Embryonic facial prominence (tissue), 1 donor: ENCODE results near the gene KIAA0586.
A peak's percentile ranks its signal among the peaks of the same experiment; 100 is the strongest.
"Not testable (repeated sequence)": the region's sequence is repeated elsewhere in the genome, so short reads cannot be mapped to it uniquely, and the experiment has no call there.

Experiments used
- DNase-seq: peaks from one replicate; pipeline ENCODE4 v3.0.0-alpha.2; 2016; ENCODE audit errors: extremely low spot score

The KIAA0586 gene

DNA sequence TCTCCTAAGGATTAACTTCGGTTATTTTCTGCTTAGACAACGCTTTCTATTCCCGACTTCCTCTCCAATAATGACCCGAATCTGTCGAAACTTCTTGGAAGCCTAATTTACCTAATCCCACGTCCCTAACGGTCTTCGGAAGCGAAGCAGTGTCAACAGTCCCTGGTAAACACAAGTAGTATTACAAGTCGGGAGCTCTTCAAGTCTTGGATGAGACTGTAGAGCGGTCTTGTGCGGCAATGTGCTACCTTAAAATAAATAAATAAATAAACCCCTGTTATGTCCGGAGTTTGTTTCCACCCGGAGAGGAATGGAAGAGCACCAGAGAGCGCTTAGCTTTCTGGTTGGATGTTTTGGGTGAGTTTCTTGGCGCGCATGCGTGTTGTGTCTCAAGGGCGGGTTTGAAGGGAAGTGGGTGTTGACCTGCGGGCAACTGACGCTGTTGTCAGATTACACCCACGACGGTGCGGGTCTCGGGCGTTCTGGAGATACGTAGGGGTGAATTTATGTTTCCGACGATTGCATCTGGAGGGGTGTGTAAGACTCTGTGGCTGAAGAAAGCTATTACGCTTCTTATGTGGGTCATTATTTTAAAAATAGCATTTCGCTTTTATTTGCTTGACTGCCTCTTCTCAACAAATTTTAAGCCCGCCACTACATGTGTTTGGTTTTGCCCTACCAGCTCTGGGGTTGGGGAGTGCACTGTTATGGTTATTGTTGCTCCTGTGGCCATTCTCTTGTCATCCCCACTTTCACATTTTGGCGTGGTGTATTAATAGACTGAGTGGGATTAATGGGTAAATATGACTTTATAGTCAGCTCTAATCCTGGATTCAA, at the start of gene KIAA0586, which contains the start of gene TIMM9:
KIAA0586 (plus strand) TSS at position 439 of the 837 bp plus-strand sequence. CDS start 546 bp downstream, outside the sequence.
TIMM9 (minus strand) TSS at position 251 of the 837 bp plus-strand sequence. CDS start 15,586 bp downstream, outside the sequence.
- peak; percentile 98 for DNase-seq

DNA sequence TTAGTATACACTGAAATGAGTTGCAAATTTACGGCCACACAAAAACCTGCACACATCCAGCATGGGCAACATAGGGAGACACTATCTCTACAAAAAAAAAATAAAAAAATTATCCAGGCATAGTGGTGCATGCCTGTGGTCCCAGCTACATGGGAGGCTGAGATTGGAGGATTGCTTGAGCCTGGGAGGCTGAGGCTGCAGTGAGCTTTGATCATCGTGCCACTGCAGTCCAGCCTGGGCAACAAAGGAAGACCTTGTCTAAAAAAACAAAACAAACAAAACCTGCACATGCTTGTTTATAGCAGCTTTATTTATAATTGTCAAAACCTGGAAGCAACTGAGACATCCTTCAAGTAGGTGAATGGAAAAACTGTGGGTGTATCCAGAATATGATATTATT, 36.7 kb upstream of the KIAA0586 start:
- no peak for DNase-seq

DNA sequence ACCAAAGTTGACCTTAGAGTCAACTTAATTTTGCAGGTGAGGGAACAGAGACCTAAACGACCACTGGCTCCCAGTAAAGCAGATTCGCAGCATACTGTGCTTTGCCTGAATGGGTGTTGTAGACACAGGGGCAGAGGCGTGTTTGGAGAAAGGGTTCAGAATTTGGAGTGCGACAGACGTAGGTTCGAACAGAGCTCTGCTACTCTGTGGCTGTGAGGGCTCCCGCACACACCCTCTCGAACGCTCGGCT, 32.0 kb upstream of the KIAA0586 start:
- DNase-seq = no peak

DNA sequence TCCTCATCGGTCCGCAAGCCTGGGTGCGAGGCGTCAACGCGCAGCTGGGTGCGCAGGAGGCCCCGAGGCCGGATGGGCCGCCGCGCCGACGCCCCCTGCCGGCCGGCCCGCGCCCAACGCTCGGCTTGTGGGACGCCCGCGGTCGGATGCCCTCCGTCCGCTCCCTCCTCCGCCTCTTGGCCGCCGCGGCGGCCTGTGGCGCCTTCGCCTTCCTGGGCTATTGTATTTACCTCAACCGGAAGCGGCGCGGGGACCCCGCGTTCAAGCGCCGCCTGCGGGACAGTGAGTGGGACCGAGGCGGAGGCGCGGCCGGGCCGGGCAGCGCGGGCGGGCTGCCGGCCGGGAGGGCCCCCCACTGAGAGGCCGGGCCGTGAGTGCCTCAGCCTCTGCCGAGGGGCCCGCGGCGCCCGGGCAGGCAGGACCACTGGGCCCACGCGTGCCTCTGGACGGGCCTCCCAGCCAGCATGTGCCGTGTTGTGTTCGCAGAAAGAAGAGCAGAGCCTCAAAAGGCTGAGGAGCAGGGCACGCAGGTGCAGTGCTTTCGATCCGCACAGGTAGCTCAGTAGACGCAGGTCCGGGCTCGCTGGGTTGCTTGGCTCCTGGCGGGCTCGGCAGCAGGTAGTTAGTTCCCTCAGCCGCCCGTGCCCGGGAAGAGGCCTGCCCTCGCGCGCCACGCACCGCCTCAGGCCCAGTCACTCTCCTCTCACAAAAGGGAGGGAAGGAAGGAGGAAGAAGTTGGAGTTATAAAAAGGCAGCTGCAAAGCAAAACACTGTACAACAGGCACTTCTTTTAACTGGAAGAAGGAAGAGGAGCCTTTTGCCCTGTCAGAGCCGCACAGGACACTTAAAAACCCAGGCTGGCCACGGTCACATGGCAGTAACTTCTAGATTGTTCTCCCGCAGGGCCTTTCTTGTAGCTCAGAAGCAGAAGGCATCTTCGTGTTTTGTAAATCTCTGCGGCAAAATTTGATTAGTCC, 31.4 kb upstream of the KIAA0586 start, which contains the start of gene TOMM20L:
TOMM20L (plus strand) TSS at position 119 of the 977 bp plus-strand sequence; CDS start at position 147, 28 bp downstream.
- DNase-seq = peak; percentile 7

DNA sequence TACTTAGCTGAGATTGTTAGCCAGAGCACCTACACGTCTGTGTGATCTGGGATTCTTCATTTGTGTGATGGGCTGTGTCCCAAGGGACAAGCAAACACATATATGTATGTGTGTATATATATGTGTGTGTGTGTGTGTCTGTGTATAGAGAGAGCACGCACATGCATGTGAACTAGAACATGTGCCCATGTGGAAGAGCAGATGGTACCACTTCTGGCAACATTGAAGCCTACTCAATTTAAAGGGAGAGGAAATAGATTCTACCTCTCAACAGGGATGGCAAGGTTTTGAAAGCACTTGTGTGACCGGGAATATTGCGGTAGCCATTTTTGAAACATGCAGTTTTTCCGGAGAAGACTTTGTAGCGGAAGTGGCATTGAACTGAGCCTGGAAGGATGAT, 30.4 kb upstream of the KIAA0586 start:
- DNase-seq = no peak

DNA sequence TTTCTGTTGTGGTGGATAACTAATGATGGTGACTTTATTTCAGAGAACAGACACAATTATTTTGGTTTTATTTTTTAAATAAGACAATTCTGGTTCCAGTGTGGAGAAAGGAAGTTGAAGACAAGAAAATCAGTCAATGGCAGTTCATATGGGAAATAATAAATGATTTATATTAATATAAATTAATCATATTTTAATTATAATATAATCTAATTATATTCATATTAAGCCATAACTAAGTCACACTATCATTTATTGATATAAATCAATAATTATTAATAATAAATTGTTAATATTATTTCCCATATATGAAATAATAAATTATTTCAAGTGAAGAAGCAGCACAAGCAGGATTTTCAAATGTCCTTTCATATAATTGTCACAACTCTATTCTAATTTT, 29.0 kb upstream of the KIAA0586 start:
- DNase-seq = no peak

DNA sequence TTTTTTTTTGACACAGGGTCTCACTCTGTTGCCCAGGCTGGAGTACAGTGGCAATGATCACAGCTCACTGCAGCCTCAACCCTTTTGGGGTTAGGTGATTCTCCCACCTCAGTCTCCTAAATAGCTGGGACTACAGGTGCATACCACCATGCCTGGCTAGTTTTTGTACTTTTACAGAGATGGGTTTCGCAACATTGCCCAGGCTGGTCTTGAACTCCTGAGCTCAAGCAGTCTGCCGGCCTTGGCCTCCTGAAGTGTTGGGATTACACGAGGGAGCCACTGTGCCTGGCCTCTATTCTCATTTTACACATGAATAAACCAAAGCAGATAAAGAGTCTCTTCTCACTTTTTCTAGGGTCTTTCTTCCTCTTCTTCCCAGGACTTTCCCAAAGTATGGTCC, 28.6 kb upstream of the KIAA0586 start:
- no peak for DNase-seq

DNA sequence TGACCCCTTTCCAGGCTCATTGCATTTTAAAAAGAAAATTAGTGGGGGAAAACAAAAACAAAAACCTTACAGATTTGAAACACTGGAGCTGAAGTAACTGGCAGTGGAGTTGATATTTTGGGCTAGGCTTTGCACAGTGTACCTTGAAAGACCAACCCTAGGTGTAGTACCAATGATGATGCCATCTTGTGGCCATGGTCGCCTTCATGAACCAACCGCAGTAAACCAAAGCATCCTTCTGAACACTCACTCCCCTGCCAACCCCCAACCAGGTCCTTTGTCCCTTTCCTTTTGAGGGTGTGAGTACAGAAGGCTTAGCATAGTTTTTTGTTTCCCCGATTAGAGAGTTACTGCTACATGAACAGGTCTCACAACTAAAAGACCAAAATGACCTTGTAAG, 25.9 kb upstream of the KIAA0586 start:
- DNase-seq = no peak

DNA sequence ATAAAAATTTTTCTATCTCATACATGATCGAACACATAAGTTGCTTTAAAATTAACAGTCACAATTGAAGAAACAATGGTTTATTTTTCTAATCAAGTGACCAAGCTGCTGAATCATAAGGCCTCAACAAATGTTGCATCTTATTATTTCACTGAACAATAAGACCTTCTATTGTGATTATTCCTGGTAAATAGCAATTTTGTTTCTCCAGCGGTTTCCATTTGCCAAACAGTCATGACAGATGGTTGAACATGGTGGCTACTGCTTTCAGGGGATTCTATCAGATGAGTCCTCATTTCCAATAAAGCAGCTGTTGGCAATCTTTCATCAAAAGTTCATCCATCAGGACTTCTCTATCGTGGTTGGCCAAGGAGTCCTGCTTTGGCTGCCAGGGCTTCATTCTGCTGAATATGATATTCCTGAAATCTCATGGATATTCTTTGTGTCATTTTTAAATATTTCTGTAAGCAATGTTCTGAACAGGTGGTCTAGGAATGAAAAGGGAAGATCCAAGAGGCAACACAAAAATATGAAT, 18.8 kb upstream of the KIAA0586 start:
- DNase-seq = no peak

DNA sequence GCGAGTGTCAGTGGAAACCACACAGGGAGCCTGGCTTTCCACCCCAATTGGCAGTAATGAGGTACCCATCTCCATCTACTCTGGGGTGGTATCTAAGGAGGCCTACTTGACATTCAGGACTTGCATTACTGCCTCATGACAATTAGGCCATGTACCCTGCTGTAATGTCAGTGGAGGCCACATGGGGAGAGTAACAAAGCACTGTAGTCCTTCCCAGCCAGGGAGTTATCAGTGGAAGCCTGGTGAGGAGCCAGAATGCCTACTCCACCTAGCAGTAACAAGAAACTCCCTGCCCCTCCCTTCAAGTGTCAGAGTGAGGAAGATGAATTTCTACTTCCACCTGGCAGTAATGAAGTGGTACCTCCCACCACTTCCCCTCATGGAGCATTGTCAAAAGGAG, 12.7 kb upstream of the KIAA0586 start:
- no peak for DNase-seq

DNA sequence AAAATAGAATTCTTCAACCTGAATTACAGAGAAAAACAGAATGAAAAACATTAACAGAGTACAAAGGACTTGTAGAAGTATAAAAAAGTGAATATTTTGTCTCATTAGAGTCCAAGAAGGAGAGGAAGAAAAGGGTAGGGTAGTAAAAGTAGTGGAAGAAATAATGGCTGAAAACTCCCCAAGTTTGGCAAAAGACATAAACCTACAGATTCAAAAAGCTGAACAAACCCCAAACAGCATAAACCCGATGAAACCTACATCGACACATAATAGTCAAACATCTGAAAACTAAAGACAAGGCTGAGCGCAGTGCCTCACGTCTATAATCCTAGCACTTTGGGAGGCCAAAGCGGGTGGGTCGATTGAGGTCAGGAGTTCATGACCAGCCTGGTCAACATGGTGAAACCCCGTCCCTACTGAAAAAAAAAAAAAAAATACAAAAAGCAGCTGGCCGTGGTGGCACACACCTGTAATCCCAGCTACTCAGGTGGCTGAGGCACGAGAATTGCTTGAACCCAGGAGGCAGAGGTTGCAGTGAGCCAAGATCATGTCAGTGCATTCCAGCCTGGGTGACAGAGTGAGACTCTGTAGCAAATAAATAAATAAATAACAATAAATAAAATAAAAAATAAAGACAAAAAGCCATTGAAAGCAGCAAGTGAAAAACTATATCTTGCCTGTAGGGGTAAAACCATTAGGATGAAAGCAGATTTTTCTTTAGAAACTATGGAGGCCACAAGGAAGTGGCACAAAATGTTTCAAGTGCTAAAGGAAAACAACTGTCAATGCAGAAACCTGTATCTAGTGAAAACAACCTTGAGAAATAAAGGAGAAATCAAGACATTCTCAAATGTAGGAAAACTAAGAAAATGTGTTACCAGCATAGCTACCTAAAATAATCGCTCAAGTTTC, 11.6 kb upstream of the KIAA0586 start:
- no peak for DNase-seq

DNA sequence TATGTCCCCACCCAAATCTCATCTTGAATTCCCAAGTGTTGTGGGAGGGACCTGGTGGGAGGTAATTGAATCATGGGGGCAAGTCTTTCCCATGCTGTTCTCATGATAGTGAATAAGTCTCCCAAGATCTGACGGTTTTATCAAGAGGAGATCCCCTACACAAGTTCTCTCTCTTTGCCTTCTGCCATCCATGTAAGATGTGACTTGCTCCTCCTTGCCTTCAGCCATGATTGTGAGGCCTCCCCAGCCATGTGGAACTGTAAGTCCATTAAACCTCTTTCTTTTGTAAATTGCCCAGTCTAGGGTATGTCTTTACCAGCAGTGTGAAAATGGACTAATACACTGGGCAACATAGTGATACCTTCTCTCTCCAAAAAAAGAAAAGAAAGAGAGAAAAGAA, 10.6 kb upstream of the KIAA0586 start:
- DNase-seq = not testable (repeated sequence)

DNA sequence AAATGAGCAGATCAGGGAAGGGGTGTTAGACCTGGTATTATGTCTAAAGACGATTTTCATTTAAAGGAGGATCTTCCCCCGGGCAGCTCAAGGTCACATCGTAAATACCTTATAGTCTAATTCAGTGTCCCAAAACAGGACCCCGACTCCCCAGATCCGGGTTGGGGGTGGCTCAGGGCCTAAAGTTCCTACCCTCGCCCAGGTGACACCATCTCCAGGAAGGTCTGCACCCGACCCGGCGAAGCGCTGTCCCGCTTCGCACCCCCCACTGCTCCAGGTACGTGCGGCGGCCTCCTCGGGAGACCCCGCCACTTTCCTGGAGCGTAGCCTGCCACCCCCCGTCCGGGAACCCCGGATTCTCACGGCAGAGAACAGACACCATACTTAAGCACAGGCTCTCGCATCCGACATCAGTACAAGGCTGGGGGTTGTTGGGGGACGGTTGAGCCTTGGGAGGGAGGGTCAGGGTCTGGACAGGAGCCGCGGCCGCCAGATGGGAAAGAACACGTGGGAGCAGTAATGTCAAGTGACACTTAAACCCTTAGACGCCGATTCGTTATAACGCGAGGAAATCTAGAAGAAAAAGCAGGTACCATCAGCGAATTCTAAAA, 744 bp upstream of the KIAA0586 start:
- peak; percentile 77 for DNase-seq

DNA sequence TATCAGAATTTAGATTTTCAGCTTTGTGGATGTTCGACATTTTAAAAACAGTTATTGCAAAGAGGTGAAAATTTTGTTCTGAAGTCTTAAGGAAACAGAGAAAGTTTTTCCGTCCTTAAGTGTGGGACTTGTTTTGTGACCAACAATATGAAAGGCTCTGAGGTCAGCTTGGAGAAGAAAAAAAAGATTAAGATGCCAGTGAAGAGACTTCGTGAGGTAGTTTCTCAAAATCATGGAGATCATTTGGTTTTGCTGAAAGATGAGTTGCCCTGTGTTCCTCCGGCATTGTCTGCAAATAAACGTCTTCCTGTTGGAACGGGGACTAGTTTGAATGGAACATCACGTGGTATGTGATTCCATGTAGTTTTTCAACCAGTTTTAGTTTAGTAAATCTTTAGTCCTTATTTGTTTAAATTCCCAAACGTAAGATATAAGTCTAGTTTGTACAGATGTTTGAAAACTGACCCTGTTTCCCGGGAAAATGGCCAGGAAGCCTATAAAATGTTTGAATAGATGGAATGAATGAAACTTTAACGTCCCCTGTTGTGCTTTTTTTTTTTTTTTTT, 682 bp downstream of the KIAA0586 start:
- peak; percentile 45 for DNase-seq

DNA sequence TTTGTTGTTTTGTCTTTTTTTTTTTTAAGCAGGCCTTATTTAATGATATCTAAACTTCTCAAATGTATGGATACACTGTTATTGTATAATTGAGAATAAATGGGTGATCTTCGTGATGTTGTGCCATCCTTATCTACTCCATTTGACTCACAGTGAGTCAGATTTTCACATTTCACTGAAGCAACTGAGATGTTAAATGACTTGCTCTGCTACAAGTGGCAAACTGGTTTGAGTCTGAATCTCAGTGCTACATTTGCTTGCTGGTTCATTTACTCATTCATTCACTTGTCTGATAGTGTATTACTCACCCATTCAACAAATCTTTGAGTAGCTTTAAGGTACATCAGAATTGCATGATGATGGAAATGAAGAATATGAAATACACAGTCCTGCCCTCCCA, 2.6 kb downstream of the KIAA0586 start:
- no peak for DNase-seq

DNA sequence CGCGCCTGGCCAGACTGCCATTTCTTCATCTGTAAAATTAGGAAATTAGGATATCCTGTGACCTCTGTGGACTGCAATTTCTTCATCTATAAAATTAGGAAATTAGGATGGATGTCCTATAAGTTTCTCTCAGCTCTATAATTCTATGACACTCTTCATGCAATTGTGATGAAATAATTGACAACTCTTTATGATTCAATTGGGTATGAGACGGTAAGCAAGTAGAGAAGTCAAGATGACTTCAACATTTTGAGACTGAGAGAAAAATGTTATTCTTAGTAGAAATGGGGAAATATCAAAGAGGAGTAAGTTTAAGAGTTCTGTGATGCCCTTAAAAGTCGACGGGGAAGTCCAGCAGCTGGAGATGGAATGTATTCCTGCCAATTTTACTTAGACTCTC, 12.0 kb downstream of the KIAA0586 start:
- DNase-seq = no peak

DNA sequence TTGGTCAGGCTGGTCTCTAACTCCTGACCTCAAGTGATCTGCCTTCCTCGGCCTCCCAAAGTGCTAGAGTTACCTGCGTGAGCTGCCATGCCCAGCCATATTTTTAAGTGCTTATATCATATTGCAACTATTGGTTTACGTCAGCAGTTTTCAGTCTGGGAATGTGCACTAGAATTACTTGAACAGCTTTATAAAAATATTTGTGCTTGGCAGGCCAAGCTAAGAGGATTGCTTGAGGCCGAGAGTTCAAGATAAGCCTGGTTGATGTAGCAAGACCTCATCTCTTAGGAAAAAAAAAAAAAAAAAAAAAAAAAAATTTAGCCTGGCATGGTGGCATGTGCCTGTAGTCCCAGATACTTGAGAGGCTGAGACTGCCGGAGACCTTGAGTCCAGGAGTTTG, 17.1 kb downstream of the KIAA0586 start:
- DNase-seq = no peak

DNA sequence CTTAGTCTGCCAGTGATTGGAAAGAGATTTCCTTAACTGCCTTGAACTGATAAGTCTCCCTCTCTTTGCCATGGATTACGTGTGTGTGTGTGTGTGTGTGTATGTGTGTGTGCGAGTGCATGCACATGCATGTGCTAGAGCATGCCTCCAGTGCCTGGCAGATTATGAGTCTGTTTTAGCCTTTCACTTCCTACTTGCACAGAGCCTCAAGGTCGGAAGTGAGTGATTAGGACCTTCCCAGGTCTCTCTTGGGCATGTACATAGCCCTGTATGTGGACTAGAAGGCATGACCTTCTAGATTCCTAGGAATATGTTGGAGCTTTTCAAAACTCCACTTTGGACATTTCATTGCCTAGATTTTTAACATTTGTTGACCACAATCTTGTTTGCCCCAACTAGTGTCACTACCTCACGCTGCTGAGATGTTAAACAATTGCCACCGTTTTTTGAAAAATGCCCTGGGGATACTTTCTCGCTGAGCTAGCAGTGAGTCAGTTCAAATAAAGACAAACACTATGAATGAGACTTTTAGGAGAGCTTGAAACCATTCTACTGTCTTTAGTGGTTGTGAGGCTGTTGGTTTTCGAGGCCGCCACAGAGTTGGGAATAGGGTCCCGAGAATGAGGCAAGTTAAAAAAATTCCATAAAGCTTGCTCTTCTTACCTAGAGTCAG, 28.2 kb downstream of the KIAA0586 start:
- DNase-seq = no peak

DNA sequence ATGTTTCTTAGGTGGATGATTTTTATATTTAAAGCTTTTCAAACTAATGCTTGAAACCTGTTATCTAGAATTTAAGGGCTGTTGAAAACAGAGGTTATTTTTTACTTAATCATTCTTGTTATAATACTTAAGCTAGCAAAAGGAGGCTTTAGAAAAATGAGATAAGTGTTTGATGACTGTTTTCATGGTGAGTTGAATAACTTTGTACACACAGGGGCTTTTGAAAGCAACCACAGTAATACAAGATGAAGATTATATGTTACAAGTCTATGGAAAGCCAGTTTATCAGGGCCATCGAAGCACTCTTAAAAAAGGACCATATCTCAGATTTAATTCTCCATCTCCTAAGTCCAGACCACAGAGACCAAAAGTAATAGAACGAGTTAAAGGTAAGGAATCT, 33.3 kb downstream of the KIAA0586 start:
- DNase-seq = no peak

DNA sequence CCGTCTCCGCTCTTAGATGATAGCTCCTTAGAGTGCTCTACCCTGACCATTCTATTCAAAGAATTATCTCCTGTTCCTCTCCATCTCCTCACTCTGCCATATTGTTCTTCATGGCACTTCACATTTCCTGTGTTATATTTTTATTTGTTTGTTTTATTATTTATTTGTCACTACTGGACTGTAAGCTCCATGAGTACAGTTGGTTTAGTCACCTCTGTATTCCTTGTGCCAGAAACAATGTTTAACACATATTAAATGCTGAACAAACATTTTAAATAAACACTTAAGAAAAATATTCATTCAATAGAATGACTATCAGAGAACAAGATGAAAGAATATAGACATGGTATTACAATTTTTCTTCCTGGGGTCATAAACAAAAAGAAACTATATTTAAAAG, 35.6 kb downstream of the KIAA0586 start:
- no peak for DNase-seq
